Measurements from ENCODE around the gene DRG1.

The DRG1 gene

DNA sequence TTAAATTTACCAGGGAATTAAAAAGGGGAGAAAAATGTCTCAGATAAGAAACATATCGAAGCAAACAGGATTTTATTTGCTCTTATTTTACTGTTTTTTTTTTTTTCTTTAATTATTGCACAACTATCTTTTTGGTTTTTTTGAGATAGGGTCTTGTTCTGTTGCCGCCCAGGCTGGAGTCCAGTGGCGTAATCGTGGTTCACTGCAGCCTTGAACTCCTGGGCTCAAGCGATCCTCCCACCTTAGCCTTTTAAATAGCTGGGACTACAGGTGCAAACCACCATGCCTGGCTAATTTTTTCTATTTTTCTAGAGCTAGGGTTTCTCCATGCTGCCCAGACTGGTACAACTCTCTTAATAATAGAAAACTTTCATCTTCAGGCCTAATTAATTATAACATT lies 32.5 kb downstream of the DRG1 start:
- Histone ChIP-seq H3K9me3 (ENCODE audit: insufficient read depth, low read length) (no peaks in the 10 kb centered on the region), H3F3A (ENCODE audit: insufficient read depth) (peaks cover 4% of the 10 kb centered on the region; the same call in 1 of the 2 replicates), H3K9ac (ENCODE audit: low read length) (no peak overlapping the region), H3K27ac (ENCODE audit: low read depth, low read length) (no peak overlapping the region), H4K20me1 (ENCODE audit: low read depth, low read length) (no peaks in the 10 kb centered on the region), H3K4me3 (ENCODE audit: insufficient read depth, low read length, poor library complexity, severe bottlenecking) (no peak overlapping the region), H3K27me3 (ENCODE audit: low read length) (no peaks in the 10 kb centered on the region), H3K36me3 (ENCODE audit: low read length) (peaks cover 19% of the 10 kb centered on the region; the same call in 1 of the 2 replicates), H3K79me2 (ENCODE audit: insufficient read depth, low read length) (peaks cover 8% of the 10 kb centered on the region; the same call in 1 of the 2 replicates), H2AFZ (ENCODE audit: low read depth, low read length, severe bottlenecking) (no peak overlapping the region), H3K4me2 (ENCODE audit: low read depth, low read length, poor library complexity, severe bottlenecking) (no peak overlapping the region), H3K9me2 (replicated peaks; ENCODE audit: insufficient read depth, low read length) (no peaks in the 10 kb centered on the region)
- no peak for TF ChIP-seq EZH2phosphoT487 (conservative IDR thresholded peaks at IDR 0.05; ENCODE audit: low read length)
- TF ChIP-seq, protein P1, sequence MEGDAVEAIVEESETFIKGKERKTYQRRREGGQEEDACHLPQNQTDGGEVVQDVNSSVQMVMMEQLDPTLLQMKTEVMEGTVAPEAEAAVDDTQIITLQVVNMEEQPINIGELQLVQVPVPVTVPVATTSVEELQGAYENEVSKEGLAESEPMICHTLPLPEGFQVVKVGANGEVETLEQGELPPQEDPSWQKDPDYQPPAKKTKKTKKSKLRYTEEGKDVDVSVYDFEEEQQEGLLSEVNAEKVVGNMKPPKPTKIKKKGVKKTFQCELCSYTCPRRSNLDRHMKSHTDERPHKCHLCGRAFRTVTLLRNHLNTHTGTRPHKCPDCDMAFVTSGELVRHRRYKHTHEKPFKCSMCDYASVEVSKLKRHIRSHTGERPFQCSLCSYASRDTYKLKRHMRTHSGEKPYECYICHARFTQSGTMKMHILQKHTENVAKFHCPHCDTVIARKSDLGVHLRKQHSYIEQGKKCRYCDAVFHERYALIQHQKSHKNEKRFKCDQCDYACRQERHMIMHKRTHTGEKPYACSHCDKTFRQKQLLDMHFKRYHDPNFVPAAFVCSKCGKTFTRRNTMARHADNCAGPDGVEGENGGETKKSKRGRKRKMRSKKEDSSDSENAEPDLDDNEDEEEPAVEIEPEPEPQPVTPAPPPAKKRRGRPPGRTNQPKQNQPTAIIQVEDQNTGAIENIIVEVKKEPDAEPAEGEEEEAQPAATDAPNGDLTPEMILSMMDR (IDR thresholded peaks at IDR 0.05; ENCODE audit: insufficient read depth, low read length, poor library complexity, severe bottlenecking), result no peak

DNA sequence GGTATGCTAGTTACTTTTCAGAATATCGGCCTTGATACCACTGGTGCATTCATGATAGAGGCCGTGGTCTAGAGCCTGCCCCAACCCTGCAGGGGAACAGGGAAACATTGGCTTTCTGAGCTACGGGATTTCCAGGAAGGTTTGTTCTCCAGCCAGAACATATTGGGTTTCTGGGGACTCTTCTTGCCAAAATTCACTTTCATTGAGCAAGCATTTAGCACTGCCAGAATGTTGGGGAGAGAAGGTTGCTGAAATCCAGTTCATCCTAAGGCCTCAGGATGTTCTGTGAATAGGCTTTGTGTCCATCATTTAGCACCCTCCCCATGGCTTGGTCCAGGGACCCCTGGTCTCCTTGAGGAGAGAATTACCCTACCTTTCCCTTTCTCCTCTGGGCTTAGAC lies 36.7 kb downstream of the DRG1 start:
- Histone ChIP-seq H3K9me2 (replicated peaks; ENCODE audit: insufficient read depth, low read length) (no peaks in the 10 kb centered on the region), H3K36me3 (ENCODE audit: low read length) (peaks cover 29% of the 10 kb centered on the region; the same call in 1 of the 2 replicates), H3F3A (ENCODE audit: insufficient read depth) (peaks cover 4% of the 10 kb centered on the region; the same call in 1 of the 2 replicates), H3K4me3 (ENCODE audit: insufficient read depth, low read length, poor library complexity, severe bottlenecking) (no peak overlapping the region), H3K27ac (ENCODE audit: low read depth, low read length) (no peak overlapping the region), H3K79me2 (ENCODE audit: insufficient read depth, low read length) (no peaks in the 10 kb centered on the region), H3K9me3 (ENCODE audit: insufficient read depth, low read length) (no peaks in the 10 kb centered on the region), H3K27me3 (ENCODE audit: low read length) (no peaks in the 10 kb centered on the region), H4K20me1 (ENCODE audit: low read depth, low read length) (no peaks in the 10 kb centered on the region), H3K4me2 (ENCODE audit: low read depth, low read length, poor library complexity, severe bottlenecking) (no peak overlapping the region), H2AFZ (ENCODE audit: low read depth, low read length, severe bottlenecking) (no peak overlapping the region), H3K9ac (ENCODE audit: low read length) (no peak overlapping the region)
- TF ChIP-seq, protein P1 (IDR thresholded peaks at IDR 0.05; ENCODE audit: insufficient read depth, low read length, poor library complexity, severe bottlenecking), result no peak
- no peak for TF ChIP-seq EZH2phosphoT487 (conservative IDR thresholded peaks at IDR 0.05; ENCODE audit: low read length)

DNA sequence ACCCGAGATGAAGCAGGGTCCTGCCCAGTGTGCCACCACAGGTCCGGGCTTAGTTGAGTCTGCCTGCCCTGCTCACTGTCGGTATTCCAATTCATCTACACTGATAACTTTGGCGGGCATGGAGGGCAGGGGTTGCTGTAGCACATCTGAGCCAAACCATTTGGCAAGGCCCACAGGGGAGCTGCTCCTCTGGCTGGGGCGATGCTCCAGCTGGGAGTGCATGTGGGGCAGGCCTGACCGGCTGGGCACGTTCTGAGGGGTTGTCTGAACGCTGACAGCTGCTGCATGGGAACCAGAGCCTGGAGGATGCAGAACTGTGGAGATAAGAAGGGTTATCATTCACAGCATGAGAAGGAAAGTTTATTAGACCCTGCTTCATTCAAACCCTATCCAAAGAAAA lies 40.4 kb downstream of the DRG1 start:
- H3K9ac ChIP-seq (ENCODE audit: low read length), result no peak overlapping the region
- H3K27me3 ChIP-seq (ENCODE audit: low read length), result no peaks in the 10 kb centered on the region
- no peaks in the 10 kb centered on the region for H3K79me2 ChIP-seq (ENCODE audit: insufficient read depth, low read length)
- no peak overlapping the region for H3K4me2 ChIP-seq (ENCODE audit: low read depth, low read length, poor library complexity, severe bottlenecking)
- H3F3A ChIP-seq (ENCODE audit: insufficient read depth), result peaks cover 10% of the 10 kb centered on the region; the same call in 1 of the 2 replicates
- peaks cover 27% of the 10 kb centered on the region; the same call in 1 of the 2 replicates for H3K36me3 ChIP-seq (ENCODE audit: low read length)
- H3K9me3 ChIP-seq (ENCODE audit: insufficient read depth, low read length), result no peaks in the 10 kb centered on the region
- H2AFZ ChIP-seq (ENCODE audit: low read depth, low read length, severe bottlenecking), result no peak overlapping the region
- H3K4me3 ChIP-seq (ENCODE audit: insufficient read depth, low read length, poor library complexity, severe bottlenecking), result no peak overlapping the region
- H3K9me2 ChIP-seq (replicated peaks; ENCODE audit: insufficient read depth, low read length), result no peaks in the 10 kb centered on the region
- no peaks in the 10 kb centered on the region for H4K20me1 ChIP-seq (ENCODE audit: low read depth, low read length)
- no peak overlapping the region for H3K27ac ChIP-seq (ENCODE audit: low read depth, low read length)
- TF ChIP-seq, protein P1 (IDR thresholded peaks at IDR 0.05; ENCODE audit: insufficient read depth, low read length, poor library complexity, severe bottlenecking), result no peak
- no peak for TF ChIP-seq EZH2phosphoT487 (conservative IDR thresholded peaks at IDR 0.05; ENCODE audit: low read length)

All from SU-DHL-6 (cell line).